ENCODE measurements around the gene SLC26A9.
"Not testable (repeated sequence)": the region's sequence is repeated elsewhere in the genome, so short reads cannot be mapped to it uniquely, and the experiment has no call there.

The SLC26A9 gene

GRCh38 chr1:205925736-205926135 lies 17.5 kb downstream of the SLC26A9 start:
- no peak for DNase-seq

GRCh38 chr1:205924460-205924790 lies 18.8 kb downstream of the SLC26A9 start:
- DNase-seq, result no peak

- no peak for DNase-seq
Observed at GRCh38 chr1:205923651-205924459, 19.4 kb downstream of the SLC26A9 start.

DNA sequence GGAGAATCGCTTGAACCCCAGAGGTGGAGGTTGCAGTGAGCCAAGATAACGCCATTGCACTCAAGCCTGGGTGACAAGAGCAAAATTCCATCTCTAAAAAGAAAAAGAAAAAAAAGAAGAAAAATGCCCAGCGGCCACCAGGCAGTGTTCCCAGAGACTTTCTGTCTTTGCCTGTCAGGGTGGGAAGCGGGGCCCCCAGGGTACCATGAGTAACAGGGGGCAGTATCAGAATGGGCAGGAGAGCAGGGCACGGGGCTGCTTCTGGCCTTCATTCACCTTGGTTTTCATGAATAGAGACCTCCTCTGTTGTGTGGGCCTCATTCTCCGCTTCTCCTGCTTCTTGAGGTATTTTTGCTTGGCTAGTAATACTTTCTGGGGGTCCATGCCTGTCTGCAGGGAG lies 20.4 kb downstream of the SLC26A9 start:
- no peak for DNase-seq

- no peak for DNase-seq
Observed at GRCh38 chr1:205922314-205922713, 20.9 kb downstream of the SLC26A9 start.

GRCh38 chr1:205921570-205921909 lies 21.7 kb downstream of the SLC26A9 start:
- no peak for DNase-seq

DNA sequence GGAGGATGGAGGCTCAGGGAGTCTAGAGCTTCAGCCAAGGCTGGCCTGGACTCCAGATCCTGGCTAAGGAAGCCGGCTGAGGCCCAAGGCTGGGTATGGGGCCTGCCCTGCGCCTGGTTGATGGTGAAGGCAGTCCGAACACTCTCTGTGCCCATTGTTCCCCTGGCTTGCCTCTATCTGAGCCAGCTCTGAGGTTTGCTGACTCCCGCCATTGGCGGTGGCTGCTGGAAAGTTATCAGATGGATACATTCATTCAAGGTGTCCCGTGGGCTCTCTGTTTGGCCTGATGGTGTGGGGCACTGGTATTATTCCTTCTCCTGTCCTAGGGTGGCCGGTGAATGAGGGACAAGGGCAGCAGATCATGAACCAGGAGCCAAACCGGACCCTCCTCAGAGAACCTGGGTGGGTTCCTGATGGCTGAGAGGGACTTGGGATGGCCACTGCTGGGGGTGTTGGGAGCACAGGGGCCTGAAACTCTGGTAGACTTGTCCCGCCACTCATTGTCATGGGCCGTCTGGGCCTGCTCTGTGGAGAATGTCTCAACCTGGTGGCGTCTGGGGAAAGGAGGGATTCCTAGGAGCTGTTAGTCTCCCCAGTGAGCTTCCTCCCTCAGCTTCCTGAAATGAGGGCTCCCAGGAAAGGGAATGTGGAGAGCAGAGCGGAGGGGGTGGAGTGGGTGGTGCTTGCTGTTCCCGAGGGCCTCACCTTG lies 22.2 kb downstream of the SLC26A9 start:
- no peak for DNase-seq

DNA sequence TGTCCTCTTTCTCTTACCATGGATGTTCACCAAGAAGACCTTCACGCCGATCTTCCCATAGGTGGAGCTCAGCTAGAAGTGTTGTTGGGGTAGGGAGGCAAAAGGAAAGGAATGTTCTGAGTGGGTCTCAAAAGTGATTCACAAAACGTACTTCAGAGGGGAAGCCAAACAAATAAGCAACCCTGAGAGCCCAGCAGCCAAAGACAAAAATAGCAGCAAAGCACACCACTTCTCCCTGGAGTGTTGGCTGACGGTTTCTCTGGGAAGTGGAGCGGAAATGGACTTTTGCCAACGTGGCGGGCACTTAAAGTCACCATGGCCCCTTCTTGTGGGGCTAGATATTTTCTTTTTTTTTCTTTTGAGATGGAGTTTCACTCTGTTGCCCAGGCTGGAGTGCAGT lies 23.1 kb downstream of the SLC26A9 start:
- DNase-seq, result no peak

GRCh38 chr1:205918955-205919746 lies 24.1 kb downstream of the SLC26A9 start:
- peak; percentile 69 for DNase-seq

DNA sequence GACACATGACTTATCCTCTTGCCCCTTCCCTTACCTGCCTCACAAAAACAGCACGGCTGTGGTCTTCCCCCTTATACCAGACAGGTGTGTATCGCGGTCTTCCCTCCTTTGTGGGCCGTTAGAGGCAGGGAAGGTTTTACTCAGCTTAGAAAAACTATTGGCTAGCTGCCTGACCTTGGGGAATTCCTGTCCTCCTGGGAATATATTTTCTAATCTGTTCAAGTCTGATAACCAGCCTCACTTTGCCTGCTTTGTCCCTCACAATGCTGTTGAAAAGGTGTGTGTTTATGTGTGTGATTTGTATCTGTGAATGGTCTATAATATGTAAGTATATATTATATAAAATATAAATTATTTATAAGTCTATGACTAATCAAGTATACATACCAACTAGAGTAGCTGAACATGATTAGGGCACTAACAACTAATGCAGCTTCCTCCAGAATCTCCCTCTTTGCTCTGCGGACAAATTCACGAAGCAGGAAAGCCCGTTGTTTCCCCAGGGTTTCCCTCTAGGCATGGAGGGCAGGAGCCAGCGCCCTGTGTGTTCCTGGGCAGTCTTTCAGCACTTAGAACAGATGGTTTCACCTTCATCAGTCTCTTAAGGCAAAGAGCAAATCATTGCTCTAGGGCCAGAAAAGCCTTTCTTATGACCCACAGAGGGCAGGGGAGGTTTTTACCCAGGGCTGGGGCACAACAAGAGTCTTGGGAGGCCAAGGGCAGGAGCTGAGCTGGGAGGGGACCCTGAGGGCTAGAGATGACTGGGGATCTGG lies 25.6 kb downstream of the SLC26A9 start:
- DNase-seq, result no peak

- DNase-seq, result no peak
Observed at GRCh38 chr1:205916541-205916940, 26.7 kb downstream of the SLC26A9 start.

- DNase-seq, result no peak
Observed at GRCh38 chr1:205915354-205915990, 27.8 kb downstream of the SLC26A9 start.

GRCh38 chr1:205914730-205915129 lies 28.5 kb downstream of the SLC26A9 start:
- no peak for DNase-seq

DNA sequence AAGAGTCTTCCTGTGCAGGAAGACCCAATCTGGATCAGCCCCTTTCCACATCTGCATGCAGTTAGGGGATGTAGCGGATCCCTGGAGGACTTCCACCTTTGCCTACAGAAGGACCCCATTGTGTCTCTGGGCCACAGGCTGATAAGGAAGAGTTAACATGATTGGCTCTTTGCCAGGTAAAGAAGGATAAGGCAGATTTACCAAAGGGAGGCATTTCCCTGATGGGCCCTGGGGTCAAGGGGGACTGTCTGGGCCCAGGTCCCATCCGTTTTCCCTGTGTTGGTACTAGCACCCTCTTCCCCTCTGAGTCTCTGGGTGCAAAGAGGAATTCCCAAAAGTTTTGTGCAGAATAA lies 29.1 kb downstream of the SLC26A9 start:
- DNase-seq, result no peak

- no peak for DNase-seq
Observed at GRCh38 chr1:205913451-205914154, 29.7 kb downstream of the SLC26A9 start.

GRCh38 chr1:205907794-205908193 lies 35.5 kb downstream of the SLC26A9 start:
- no peak for DNase-seq

- DNase-seq, result not testable (repeated sequence)
Observed at GRCh38 chr1:205905095-205905494, 38.2 kb downstream of the SLC26A9 start.

- no peak for DNase-seq
Observed at GRCh38 chr1:205896351-205896750, 46.9 kb downstream of the SLC26A9 start.

DNA sequence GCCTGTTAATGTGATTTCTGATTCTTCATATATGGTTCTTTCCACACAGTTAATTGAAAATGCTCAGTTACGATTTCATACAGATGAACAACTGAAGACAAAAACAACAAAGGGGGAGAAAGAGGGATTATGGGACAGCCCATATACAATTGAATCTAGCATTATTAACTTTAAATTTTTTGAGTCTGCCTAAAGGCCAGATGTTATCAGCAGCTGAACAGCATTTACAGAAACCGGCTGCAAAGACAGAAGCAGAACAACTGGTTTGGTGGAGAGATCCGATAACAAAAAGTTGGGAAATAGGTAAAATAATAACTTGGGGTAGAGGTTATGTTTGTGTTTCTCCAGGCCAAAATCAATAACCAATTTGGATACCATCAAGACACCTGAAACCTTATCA lies 49.1 kb downstream of the SLC26A9 start:
- not testable (repeated sequence) for DNase-seq

DNA sequence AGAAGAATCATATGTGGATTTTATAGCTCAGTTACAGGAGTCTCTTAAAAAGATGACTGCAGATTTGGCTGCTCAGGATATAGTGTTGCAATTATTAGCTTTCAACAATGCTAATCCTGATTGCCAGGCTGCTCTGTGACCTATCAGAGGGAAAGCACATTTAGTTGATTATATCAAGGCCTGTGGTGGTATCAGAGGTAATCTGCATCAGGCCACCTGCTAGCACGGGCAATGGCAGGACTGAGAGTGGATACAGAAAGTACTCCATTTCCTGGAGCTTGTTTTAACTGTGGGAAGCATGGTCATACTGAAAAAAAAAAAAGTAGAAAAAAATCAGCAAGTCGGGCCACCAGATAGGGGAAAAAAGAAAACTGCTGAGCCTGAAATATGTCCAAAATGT lies 51.1 kb downstream of the SLC26A9 start:
- not testable (repeated sequence) for DNase-seq

- not testable (repeated sequence) for DNase-seq
Observed at GRCh38 chr1:205891481-205891880, 51.8 kb downstream of the SLC26A9 start.

DNA sequence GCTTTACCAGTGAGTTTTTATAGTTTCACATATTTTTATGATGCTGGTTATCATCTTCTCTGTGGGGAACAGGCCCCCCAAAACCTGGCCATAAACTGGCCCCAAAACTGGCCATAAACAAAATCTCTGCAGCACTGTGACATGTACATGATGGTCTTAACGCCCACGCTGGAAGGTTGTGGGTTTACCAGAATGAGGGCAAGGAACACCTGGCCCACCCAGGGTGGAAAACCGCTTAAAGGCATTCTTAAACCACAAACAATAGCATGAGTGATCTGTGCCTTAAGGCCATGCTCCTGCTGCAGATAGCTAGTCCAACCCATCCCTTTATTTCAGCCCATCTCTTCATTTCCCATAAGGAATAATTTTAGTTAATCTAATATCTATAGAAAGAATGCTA lies 52.6 kb downstream of the SLC26A9 start:
- not testable (repeated sequence) for DNase-seq
